HepG2 (cell line): ENCODE results near the gene SLC26A9. TPM values are rescaled to one million over a fixed set of nuclear protein-coding genes. Genes with fewer than 3 reads are reported as not detected.

Source experiments
- ATAC-seq: fragments of 200-7000 bp; cut with Tn5 transposase; 3 replicates; pipeline ENCODE4 v1.9.1; 2020; ENCODE audit warnings: mild to moderate bottlenecking, moderate library complexity
- BruUV-seq: library from RNA; stranded (reverse); fragments of 400-500 nt; replicated peaks from 2 replicates; lab custom pipeline; 2021; lab: Mats Ljungman, UMichigan
- CTCF ChIA-PET: fragments of 300-600 bp; formaldehyde crosslinking; extraction: SDS; loops from one replicate; lab custom pipeline; 2021; ENCODE audit warnings: low total read pairs, inconsistent platforms, low intra/inter-chr PET ratio; lab: Yijun Ruan, JAX
- POLR2A ChIA-PET: fragments of 350-600 bp; sonication (Branson Sonifier 250); formaldehyde crosslinking; loops from one replicate; lab custom pipeline; 2020; ENCODE audit warnings: antibody characterized with exemption, inconsistent platforms; lab: Yijun Ruan, JAX
- DNase-seq: peaks from one replicate; pipeline ENCODE4 v3.0.0-alpha.2; 2015; ENCODE audit warnings: low spot score
- FAIRE-seq: peaks from 3 replicates; lab custom pipeline; 2011; peaks lifted over from hg19 to GRCh38; lab: Jason Lieb, UNC
- H2AFZ ChIP-seq: one replicate; pipeline ENCODE4 v1.6.1; 2011; ENCODE audit warnings: low read length, inconsistent platforms
- H3K27ac ChIP-seq: fragments of 300-600 bp; 3 replicates; pipeline ENCODE4 v1.8.0; 2011; ENCODE audit warnings: mixed run types, mild to moderate bottlenecking, mixed read lengths, low read length, inconsistent platforms; ENCODE audit not compliant: insufficient read depth; ENCODE audit errors: extremely low read length
- H3K27me3 ChIP-seq, 2 experiments: fragments of 200-600 bp in 1 of 2; 2 replicates in 1 of 2; 3 replicates in 1 of 2; pipeline versions ENCODE4 v1.6.0 to v1.8.0; 2011; ENCODE audit warnings: low read length in 2 of 2, mild to moderate bottlenecking in 2 of 2, moderate library complexity in 2 of 2, inconsistent platforms in 1 of 2; ENCODE audit not compliant: insufficient read depth in 2 of 2, control insufficient read depth in 1 of 2
- H3K36me3 ChIP-seq, 2 experiments: fragments of 200-600 bp in 1 of 2; replicated peaks in 1 of 2; 2 replicates in 1 of 2; 3 replicates in 1 of 2; pipeline versions ENCODE4 v1.5.1 to v1.8.0; 2011; ENCODE audit warnings: low read length in 2 of 2, inconsistent platforms in 1 of 2; ENCODE audit not compliant: insufficient read depth in 2 of 2, control insufficient read depth in 1 of 2
- H3K4me1 ChIP-seq: 2 replicates; pipeline ENCODE4 v1.5.1; 2012; ENCODE audit warnings: low read length, inconsistent platforms; ENCODE audit not compliant: insufficient read depth
- H3K4me2 ChIP-seq: 2 replicates; pipeline ENCODE4 v1.6.0; 2011; ENCODE audit warnings: low read depth, low read length, inconsistent platforms
- H3K4me3 ChIP-seq, 3 experiments: fragments of 200-600 bp in 1 of 3; sonication (generic), shearing (Covaris generic) in 1 of 3; replicated peaks in 1 of 3; 2 replicates each; pipeline ENCODE4 v1.5.1; 2011 to 2016; ENCODE audit warnings: low read length in 3 of 3, inconsistent platforms in 2 of 3, low read depth in 2 of 3, mild to moderate bottlenecking in 2 of 3, control low read depth in 1 of 3, mixed read lengths in 1 of 3; ENCODE audit not compliant: insufficient read depth in 1 of 3
- H3K79me2 ChIP-seq: one replicate; pipeline ENCODE4 v1.6.1; 2011; ENCODE audit warnings: low read length, inconsistent platforms; ENCODE audit not compliant: insufficient read depth
- H3K9ac ChIP-seq: 2 replicates; pipeline ENCODE4 v1.6.0; 2011; ENCODE audit warnings: mild to moderate bottlenecking, low read depth, low read length, inconsistent platforms; ENCODE audit not compliant: insufficient read depth
- H3K9me3 ChIP-seq: 2 replicates; pipeline ENCODE4 v1.5.1; 2012; ENCODE audit warnings: mild to moderate bottlenecking, low read length
- H4K20me1 ChIP-seq: 2 replicates; pipeline ENCODE4 v1.6.0; 2011; ENCODE audit warnings: inconsistent platforms, mild to moderate bottlenecking, low read length, moderate library complexity; ENCODE audit not compliant: insufficient read depth
- AGO2 ChIP-seq: fragments of 200-400 bp; formaldehyde crosslinking; optimal IDR thresholded peaks from 2 replicates; pipeline ENCODE3; 2017; ENCODE audit warnings: mild to moderate bottlenecking, low read depth, low read length, moderate library complexity
- HDAC1 ChIP-seq: sonication (generic); formaldehyde crosslinking; IDR thresholded peaks from 2 replicates; pipeline ENCODE4 v1.5.1; 2020; ENCODE audit warnings: mild to moderate bottlenecking, missing genetic modification reagents
- HINFP ChIP-seq: sonication (generic); formaldehyde crosslinking; IDR thresholded peaks from 2 replicates; pipeline ENCODE4 v1.4.0; 2020; ENCODE audit warnings: low read depth, mild to moderate bottlenecking, missing genetic modification reagents
- PATZ1 ChIP-seq: sonication (generic); formaldehyde crosslinking; IDR thresholded peaks from 2 replicates; pipeline ENCODE4 v1.4.0; 2020; ENCODE audit warnings: missing genetic modification reagents
- PRDM15 ChIP-seq: sonication (generic); formaldehyde crosslinking; IDR thresholded peaks from 2 replicates; pipeline ENCODE4 v1.4.0; 2020; ENCODE audit warnings: missing genetic modification reagents
- RFX5 ChIP-seq: IDR thresholded peaks from 2 replicates; pipeline ENCODE4 v1.6.1; 2011; ENCODE audit warnings: low read depth, low read length, improper control_type of control experiment
- SIN3B ChIP-seq: fragments of 150-350 bp; IDR thresholded peaks from 2 replicates; pipeline ENCODE4 v1.6.1; 2014; ENCODE audit warnings: low read length
- ZBTB37 ChIP-seq: sonication (generic); formaldehyde crosslinking; IDR thresholded peaks from 2 replicates; pipeline ENCODE4 v1.4.0; 2020; ENCODE audit warnings: mild to moderate bottlenecking, missing genetic modification reagents
- ZNF557 ChIP-seq: sonication (generic); formaldehyde crosslinking; IDR thresholded peaks from 2 replicates; pipeline ENCODE4 v1.4.0; 2020; ENCODE audit warnings: missing genetic modification reagents
- ZXDC ChIP-seq: sonication (generic); formaldehyde crosslinking; IDR thresholded peaks from 2 replicates; pipeline ENCODE4 v1.5.0; 2020; ENCODE audit warnings: mild to moderate bottlenecking, missing genetic modification reagents
- WGBS: methylation state at CpG from one replicate; pipeline ENCODE4 v1.1.6; 2017; ENCODE audit warnings: low lambda C conversion rate; 5-methylcytosine and 5-hydroxymethylcytosine counted together
- in situ Hi-C: cut with HindIII; loops from 2 replicates; pipeline ENCODE4 v1.10.0; 2017; ENCODE audit warnings: low pct_unique_long_range_greater_than_20kb; ENCODE audit not compliant: extremely low pct_ligation_motif_present
- intact Hi-C: fragments of 100-400 bp; cut with micrococcal nuclease; formaldehyde crosslinking; loops from one replicate; pipeline ENCODE4 v1.10.0; 2022; ENCODE audit not compliant: unreplicated experiment
- polyA plus RNA-seq, 8 experiments: library from polyadenylated mRNA; depleted of rRNA in 3 of 8; stranded (reverse) in 7 of 8; unstranded in 1 of 8; fragments of >200 nt; fragmentation: Illumina TruSeq in 4 of 8; extraction: Trizol in 4 of 8; gene quantifications; 2 replicates each; pipeline versions ENCODE4 v1.2.1 to v1.2.3, GENCODE V29; 2011 to 2016; ENCODE audit warnings: low read depth in 4 of 8, missing spikeins in 1 of 8, mixed read lengths in 1 of 8; ENCODE audit not compliant: insufficient read depth in 1 of 8
- total RNA-seq, 5 experiments: library from RNA; depleted of rRNA; stranded (reverse); fragments of >200 nt; fragmentation: Illumina TruSeq; extraction: Trizol; gene quantifications; 2 replicates each; pipeline ENCODE4 v1.2.3, GENCODE V29; 2016; ENCODE audit warnings: low read depth in 1 of 5

Gene SLC26A9
- total and polyA plus RNA-seq, 2 of the 13 experiments (the other 11 are each of a cell fraction or from before 2014, with no cell fraction given) = 0.11 to 0.15 TPM

GRCh38 chr1:205936846-205937586 lies 6.2 kb downstream of the SLC26A9 start (continued):
- TF ChIP-seq ZXDC (CRISPR knock-in tag) = no peak

- in situ Hi-C loops = no loop called here
- TF ChIP-seq ZNF557 (CRISPR knock-in tag) (no peak), HDAC1 (CRISPR knock-in tag) (no peak), ZBTB37 (no peak), AGO2 (no peak), SIN3B (no peak), RFX5 (no peak), HINFP (CRISPR knock-in tag) (no peak), PATZ1 (CRISPR knock-in tag) (no peak), PRDM15 (CRISPR knock-in tag) (no peak)
Observed at GRCh38 chr1:205936311-205936710, 6.9 kb downstream of the SLC26A9 start.

More at GRCh38 chr1:205936311-205936710, 6.9 kb downstream of the SLC26A9 start:
- POLR2A ChIA-PET = no interaction called here
- FAIRE-seq (no peak), DNase-seq (no peak), ATAC-seq (no peak)
- H3K27me3 ChIP-seq = peaks cover 0 to 37% of the 10 kb centered on the region in 2 experiments; a peak in 3 of 5 replicates
- BruUV-seq = no TSS peak
- peaks cover 33% of the 10 kb centered on the region for H3K4me1 ChIP-seq
- H3K4me3 ChIP-seq = no peak overlapping the region
- CTCF ChIA-PET = no interaction called here
- H4K20me1 ChIP-seq = no peaks in the 10 kb centered on the region
- 24% methylated on average over 6 of the region's 6 CpGs for WGBS
- H3K79me2 ChIP-seq = no peaks in the 10 kb centered on the region
- no peak overlapping the region for H3K4me2 ChIP-seq
- intact Hi-C loops = no loop called here
- no peak overlapping the region for H3K27ac ChIP-seq
- no peaks in the 10 kb centered on the region for H3K36me3 ChIP-seq
- no peak overlapping the region for H2AFZ ChIP-seq
- no peak overlapping the region for H3K9ac ChIP-seq
- H3K9me3 ChIP-seq = no peaks in the 10 kb centered on the region
